Stimulated activated naive CD8-positive, alpha-beta T cell treated with anti-CD3 and anti-CD28 coated beads, Interleukin-15, Interleukin-2, amounts not matched to agents 100 ng/mL and 50 ng/mL, for 24 hours (primary cell): ENCODE data around the gene SHTN1.

ENCODE experiments used
- H3K27ac Mint-ChIP-seq: one replicate; pipeline ENCODE4 v1.8.0; 2021; ENCODE audit warnings: mild to moderate bottlenecking, mixed read lengths
- H3K27me3 Mint-ChIP-seq: one replicate; pipeline ENCODE4 v1.8.0; 2021; ENCODE audit warnings: mixed read lengths
- H3K36me3 Mint-ChIP-seq: one replicate; pipeline ENCODE4 v1.8.0; 2021; ENCODE audit warnings: low read depth, mixed read lengths
- H3K4me1 Mint-ChIP-seq: one replicate; pipeline ENCODE4 v1.8.0; 2021; ENCODE audit warnings: low read depth, mixed read lengths
- H3K4me3 Mint-ChIP-seq: one replicate; pipeline ENCODE4 v1.8.0; 2021; ENCODE audit warnings: mild to moderate bottlenecking, mixed read lengths
- H3K9me3 Mint-ChIP-seq: one replicate; pipeline ENCODE4 v1.8.0; 2021; ENCODE audit warnings: mixed read lengths

SHTN1 gene

GRCh38 chr10:116879817-116880216, 125.2 kb downstream of the SHTN1 start:
- Mint-ChIP-seq H3K4me1 (no peaks in the 10 kb centered on the region), H3K27ac (no peak overlapping the region), H3K9me3 (no peaks in the 10 kb centered on the region), H3K36me3 (no peaks in the 10 kb centered on the region), H3K4me3 (no peak overlapping the region), H3K27me3 (peaks cover 9% of the 10 kb centered on the region)

GRCh38 chr10:116878123-116878522, 126.9 kb downstream of the SHTN1 start:
- no peaks in the 10 kb centered on the region for H3K4me1 Mint-ChIP-seq
- no peaks in the 10 kb centered on the region for H3K36me3 Mint-ChIP-seq
- H3K4me3 Mint-ChIP-seq, result no peak overlapping the region

GRCh38 chr10:116877391-116877790, 127.6 kb downstream of the SHTN1 start:
- Mint-ChIP-seq H3K9me3 (peaks cover 2% of the 10 kb centered on the region), H3K4me3 (no peak overlapping the region), H3K27ac (no peak overlapping the region), H3K36me3 (no peaks in the 10 kb centered on the region), H3K27me3 (peaks cover 11% of the 10 kb centered on the region), H3K4me1 (no peaks in the 10 kb centered on the region)

More at GRCh38 chr10:116878123-116878522, 126.9 kb downstream of the SHTN1 start:
- peaks cover 9% of the 10 kb centered on the region for H3K27me3 Mint-ChIP-seq
- H3K9me3 Mint-ChIP-seq, result no peaks in the 10 kb centered on the region
- H3K27ac Mint-ChIP-seq, result no peak overlapping the region

- peaks cover 6% of the 10 kb centered on the region for H3K9me3 Mint-ChIP-seq
- H3K36me3 Mint-ChIP-seq, result no peaks in the 10 kb centered on the region
- no peaks in the 10 kb centered on the region for H3K4me1 Mint-ChIP-seq
- no peak overlapping the region for H3K27ac Mint-ChIP-seq
- no peak overlapping the region for H3K4me3 Mint-ChIP-seq
- H3K27me3 Mint-ChIP-seq, result peaks cover 11% of the 10 kb centered on the region
These were observed 129.1 kb downstream of the SHTN1 start for GRCh38 chr10:116875897-116876296.

GRCh38 chr10:116873134-116873533, 131.9 kb downstream of the SHTN1 start:
- Mint-ChIP-seq H3K4me3 (no peak overlapping the region), H3K27ac (no peak overlapping the region), H3K36me3 (no peaks in the 10 kb centered on the region), H3K9me3 (peaks cover 6% of the 10 kb centered on the region), H3K27me3 (peaks cover 10% of the 10 kb centered on the region), H3K4me1 (no peaks in the 10 kb centered on the region)

- Mint-ChIP-seq H3K4me1 (no peaks in the 10 kb centered on the region), H3K27me3 (peaks cover 10% of the 10 kb centered on the region), H3K4me3 (no peak overlapping the region), H3K27ac (no peak overlapping the region), H3K9me3 (peaks cover 6% of the 10 kb centered on the region), H3K36me3 (no peaks in the 10 kb centered on the region)
These were observed 134.0 kb downstream of the SHTN1 start for GRCh38 chr10:116870949-116871348.

GRCh38 chr10:116868722-116869121, 136.3 kb downstream of the SHTN1 start:
- Mint-ChIP-seq H3K36me3 (no peaks in the 10 kb centered on the region), H3K4me1 (no peaks in the 10 kb centered on the region), H3K4me3 (no peak overlapping the region), H3K27me3 (peaks cover 10% of the 10 kb centered on the region), H3K9me3 (peaks cover 6% of the 10 kb centered on the region), H3K27ac (no peak overlapping the region)

- no peak overlapping the region for H3K27ac Mint-ChIP-seq
- H3K36me3 Mint-ChIP-seq, result no peaks in the 10 kb centered on the region
- no peak overlapping the region for H3K4me3 Mint-ChIP-seq
- peaks cover 10% of the 10 kb centered on the region for H3K27me3 Mint-ChIP-seq
- peaks cover 6% of the 10 kb centered on the region for H3K9me3 Mint-ChIP-seq
- no peaks in the 10 kb centered on the region for H3K4me1 Mint-ChIP-seq
These were observed 136.8 kb downstream of the SHTN1 start for GRCh38 chr10:116868198-116868676.

- Mint-ChIP-seq H3K9me3 (peaks cover under 1% of the 10 kb centered on the region), H3K27ac (no peak overlapping the region), H3K27me3 (peaks cover 5% of the 10 kb centered on the region), H3K4me3 (no peak overlapping the region), H3K4me1 (no peaks in the 10 kb centered on the region), H3K36me3 (no peaks in the 10 kb centered on the region)
These were observed 137.9 kb downstream of the SHTN1 start for GRCh38 chr10:116866987-116867595.

- Mint-ChIP-seq H3K27me3 (peaks cover 5% of the 10 kb centered on the region), H3K4me3 (no peak overlapping the region)
These were observed 138.9 kb downstream of the SHTN1 start for GRCh38 chr10:116866066-116866465.

GRCh38 chr10:116864436-116864835, 140.6 kb downstream of the SHTN1 start:
- Mint-ChIP-seq H3K9me3 (peaks cover 4% of the 10 kb centered on the region), H3K4me1 (no peaks in the 10 kb centered on the region), H3K36me3 (no peaks in the 10 kb centered on the region), H3K27me3 (peaks cover 10% of the 10 kb centered on the region), H3K27ac (no peak overlapping the region), H3K4me3 (no peak overlapping the region)

More at GRCh38 chr10:116866066-116866465, 138.9 kb downstream of the SHTN1 start:
- H3K27ac Mint-ChIP-seq, result no peak overlapping the region
- no peaks in the 10 kb centered on the region for H3K36me3 Mint-ChIP-seq
- no peaks in the 10 kb centered on the region for H3K9me3 Mint-ChIP-seq
- H3K4me1 Mint-ChIP-seq, result no peaks in the 10 kb centered on the region

GRCh38 chr10:116861796-116862195, 143.2 kb downstream of the SHTN1 start:
- no peak overlapping the region for H3K4me3 Mint-ChIP-seq
- no peaks in the 10 kb centered on the region for H3K4me1 Mint-ChIP-seq
- no peaks in the 10 kb centered on the region for H3K36me3 Mint-ChIP-seq
- H3K27ac Mint-ChIP-seq, result no peak overlapping the region
- H3K27me3 Mint-ChIP-seq, result peaks cover 5% of the 10 kb centered on the region
- peaks cover 9% of the 10 kb centered on the region for H3K9me3 Mint-ChIP-seq

- Mint-ChIP-seq H3K4me1 (no peaks in the 10 kb centered on the region), H3K27ac (no peak overlapping the region), H3K9me3 (peaks cover 9% of the 10 kb centered on the region), H3K4me3 (no peak overlapping the region), H3K36me3 (no peaks in the 10 kb centered on the region), H3K27me3 (peaks cover 6% of the 10 kb centered on the region)
These were observed 147.8 kb downstream of the SHTN1 start for GRCh38 chr10:116857156-116857555.

- Mint-ChIP-seq H3K4me3 (no peak overlapping the region), H3K36me3 (no peaks in the 10 kb centered on the region), H3K27me3 (peaks cover 30% of the 10 kb centered on the region), H3K27ac (no peak overlapping the region), H3K4me1 (peaks cover 2% of the 10 kb centered on the region), H3K9me3 (peaks cover 5% of the 10 kb centered on the region)
These were observed 151.3 kb downstream of the SHTN1 start for GRCh38 chr10:116853701-116854100.

GRCh38 chr10:116853287-116853686, 151.7 kb downstream of the SHTN1 start:
- Mint-ChIP-seq H3K4me3 (no peak overlapping the region), H3K27ac (no peak overlapping the region), H3K27me3 (peaks cover 34% of the 10 kb centered on the region), H3K9me3 (peaks cover 5% of the 10 kb centered on the region), H3K4me1 (peaks cover 4% of the 10 kb centered on the region), H3K36me3 (no peaks in the 10 kb centered on the region)

GRCh38 chr10:116852246-116852645, 152.7 kb downstream of the SHTN1 start:
- H3K9me3 Mint-ChIP-seq, result no peaks in the 10 kb centered on the region
- H3K27me3 Mint-ChIP-seq, result peaks cover 45% of the 10 kb centered on the region
- peaks cover 10% of the 10 kb centered on the region for H3K4me1 Mint-ChIP-seq
- no peaks in the 10 kb centered on the region for H3K36me3 Mint-ChIP-seq
- H3K4me3 Mint-ChIP-seq, result no peak overlapping the region
- no peak overlapping the region for H3K27ac Mint-ChIP-seq
